ENCODE data around the gene SYNE2. TPM values are rescaled to one million over a fixed set of nuclear protein-coding genes. Genes with fewer than 3 reads are reported as not detected.

SYNE2 gene
- total RNA-seq, 4 donors from 2014 or later: 101 to 162 (median 114) TPM

DNA sequence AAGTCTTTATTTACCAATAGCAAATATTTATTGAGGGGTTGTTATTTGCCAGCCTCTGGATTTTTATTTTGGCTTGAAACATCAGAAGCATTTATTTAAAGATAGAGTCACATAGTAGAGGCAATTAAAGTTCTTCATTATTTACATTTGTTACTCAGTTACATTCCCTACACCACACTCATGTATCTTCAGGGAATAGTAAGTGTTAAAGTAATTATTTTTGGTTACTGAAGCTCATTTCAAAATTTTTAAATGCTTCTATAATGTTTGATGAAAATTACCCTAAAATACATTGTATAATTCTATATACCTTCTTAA lies 235.8 kb downstream of the SYNE2 start:
- no peaks in the 10 kb centered on the region for H3K36me3 ChIP-seq
- intact Hi-C loops (cut with DNase I; ENCODE audit: low total_unique reads): no loop called here
- TF ChIP-seq POLR2A (IDR thresholded peaks at IDR 0.05): no peak
- TF ChIP-seq, protein P1, sequence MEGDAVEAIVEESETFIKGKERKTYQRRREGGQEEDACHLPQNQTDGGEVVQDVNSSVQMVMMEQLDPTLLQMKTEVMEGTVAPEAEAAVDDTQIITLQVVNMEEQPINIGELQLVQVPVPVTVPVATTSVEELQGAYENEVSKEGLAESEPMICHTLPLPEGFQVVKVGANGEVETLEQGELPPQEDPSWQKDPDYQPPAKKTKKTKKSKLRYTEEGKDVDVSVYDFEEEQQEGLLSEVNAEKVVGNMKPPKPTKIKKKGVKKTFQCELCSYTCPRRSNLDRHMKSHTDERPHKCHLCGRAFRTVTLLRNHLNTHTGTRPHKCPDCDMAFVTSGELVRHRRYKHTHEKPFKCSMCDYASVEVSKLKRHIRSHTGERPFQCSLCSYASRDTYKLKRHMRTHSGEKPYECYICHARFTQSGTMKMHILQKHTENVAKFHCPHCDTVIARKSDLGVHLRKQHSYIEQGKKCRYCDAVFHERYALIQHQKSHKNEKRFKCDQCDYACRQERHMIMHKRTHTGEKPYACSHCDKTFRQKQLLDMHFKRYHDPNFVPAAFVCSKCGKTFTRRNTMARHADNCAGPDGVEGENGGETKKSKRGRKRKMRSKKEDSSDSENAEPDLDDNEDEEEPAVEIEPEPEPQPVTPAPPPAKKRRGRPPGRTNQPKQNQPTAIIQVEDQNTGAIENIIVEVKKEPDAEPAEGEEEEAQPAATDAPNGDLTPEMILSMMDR (IDR thresholded peaks at IDR 0.05): no peak

DNA sequence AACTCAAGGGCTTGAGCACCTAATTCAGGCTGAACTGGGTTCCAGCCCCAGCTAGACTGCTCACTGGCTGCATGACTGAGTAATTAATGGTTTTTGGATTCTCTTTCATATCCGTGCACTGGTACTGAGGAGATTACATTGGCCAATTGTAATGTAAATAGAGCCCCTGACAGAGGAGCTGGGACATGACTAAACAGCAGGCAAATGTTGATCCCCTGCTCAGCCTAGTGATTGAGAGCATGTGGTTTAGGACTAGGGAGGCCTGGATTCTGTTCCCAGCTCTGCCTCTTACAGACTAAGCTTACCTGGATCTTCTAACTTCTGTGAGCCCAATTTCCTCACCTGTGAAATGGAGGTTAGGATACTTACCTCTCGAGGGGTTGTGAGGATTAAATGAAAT lies 237.1 kb downstream of the SYNE2 start:
- H3K27ac ChIP-seq: no peak overlapping the region
- H3K36me3 ChIP-seq: no peaks in the 10 kb centered on the region
- TF ChIP-seq, protein P1 (IDR thresholded peaks at IDR 0.05): no peak
- no peak for TF ChIP-seq POLR2A (IDR thresholded peaks at IDR 0.05)
- intact Hi-C loops (cut with DNase I; ENCODE audit: low total_unique reads): no loop called here
- H3K27me3 ChIP-seq: no peaks in the 10 kb centered on the region
- no peak overlapping the region for H3K4me3 ChIP-seq
- DNase-seq: no peak
- H3K9me3 ChIP-seq: no peaks in the 10 kb centered on the region
- no peaks in the 10 kb centered on the region for H3K4me1 ChIP-seq

More for the DNA sequence above, 235.8 kb downstream of the SYNE2 start:
- no peaks in the 10 kb centered on the region for H3K27me3 ChIP-seq
- H3K9me3 ChIP-seq: no peaks in the 10 kb centered on the region
- H3K4me1 ChIP-seq: no peaks in the 10 kb centered on the region
- no peak overlapping the region for H3K27ac ChIP-seq
- H3K4me3 ChIP-seq: no peak overlapping the region
- no peak for DNase-seq

DNA sequence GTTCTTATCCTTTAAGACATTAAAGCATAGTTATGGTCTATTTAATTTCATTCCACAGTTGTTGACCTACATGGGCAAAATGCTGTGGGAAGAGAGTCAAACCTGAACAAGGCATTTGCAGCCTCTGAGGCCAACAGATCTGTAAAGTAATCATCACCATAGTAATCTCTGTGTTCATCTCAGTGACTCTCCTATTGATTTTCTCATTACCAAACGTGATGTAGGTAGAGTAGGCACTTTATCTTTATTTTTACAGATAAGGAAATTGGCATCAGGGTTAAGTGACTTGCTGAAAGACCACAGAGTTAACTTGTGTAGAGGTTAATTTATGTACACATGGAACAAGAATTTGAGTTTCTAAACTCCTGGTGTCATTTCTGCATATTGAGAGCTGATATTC lies 238.4 kb downstream of the SYNE2 start:
- Histone ChIP-seq H3K27me3 (no peaks in the 10 kb centered on the region), H3K4me3 (no peak overlapping the region), H3K27ac (no peak overlapping the region), H3K9me3 (no peaks in the 10 kb centered on the region), H3K4me1 (no peaks in the 10 kb centered on the region), H3K36me3 (no peaks in the 10 kb centered on the region)
- DNase-seq: no peak
- TF ChIP-seq POLR2A (IDR thresholded peaks at IDR 0.05): no peak
- TF ChIP-seq, protein P1 (IDR thresholded peaks at IDR 0.05): no peak
- intact Hi-C loops (cut with DNase I; ENCODE audit: low total_unique reads): no loop called here

DNA sequence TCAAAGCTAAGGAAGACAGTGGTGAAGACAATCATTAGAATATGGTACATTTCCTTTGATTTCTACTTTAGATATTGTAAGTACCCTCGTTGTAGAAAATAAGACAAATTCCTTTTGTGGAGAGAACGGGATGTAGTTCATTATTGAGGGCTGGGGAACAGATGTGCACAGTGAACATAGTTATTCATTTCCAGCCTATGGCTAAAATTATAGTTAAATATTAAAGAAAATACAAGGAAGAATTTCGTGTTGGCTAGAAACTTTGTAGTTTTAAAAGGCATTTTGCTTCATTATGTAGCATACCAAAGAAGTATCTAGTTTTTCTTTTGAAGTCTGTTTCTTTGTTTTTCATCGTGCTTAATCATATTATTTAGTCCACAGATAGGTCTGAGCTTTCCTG lies 239.5 kb downstream of the SYNE2 start:
- intact Hi-C loops (cut with DNase I; ENCODE audit: low total_unique reads): no loop called here
- no peak overlapping the region for H3K4me3 ChIP-seq
- no peak overlapping the region for H3K27ac ChIP-seq
- no peaks in the 10 kb centered on the region for H3K9me3 ChIP-seq
- TF ChIP-seq, protein P1 (IDR thresholded peaks at IDR 0.05): no peak
- H3K27me3 ChIP-seq: no peaks in the 10 kb centered on the region
- DNase-seq: no peak
- H3K4me1 ChIP-seq: no peaks in the 10 kb centered on the region
- no peaks in the 10 kb centered on the region for H3K36me3 ChIP-seq

DNA sequence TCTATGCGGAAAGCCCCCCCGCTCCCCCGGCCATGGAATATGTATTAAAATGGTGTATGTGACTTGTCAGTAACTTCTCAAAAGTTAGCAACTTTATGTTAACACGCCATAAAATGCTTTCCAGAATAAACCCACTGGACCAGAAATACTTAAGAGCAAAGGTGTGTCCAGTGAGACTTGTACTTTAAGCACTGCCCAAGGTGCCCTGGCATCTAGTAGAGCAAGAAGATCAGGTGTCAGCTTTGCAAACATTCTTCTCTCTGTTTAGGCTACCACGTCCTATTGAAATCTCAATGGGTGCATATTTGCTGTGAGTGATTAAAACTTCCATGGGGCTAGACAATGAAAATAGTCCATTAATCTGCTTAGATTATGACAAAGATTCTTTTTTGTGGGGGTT lies 240.1 kb downstream of the SYNE2 start:
- H3K9me3 ChIP-seq: no peaks in the 10 kb centered on the region
- no peaks in the 10 kb centered on the region for H3K4me1 ChIP-seq
- no peak for DNase-seq
- H3K36me3 ChIP-seq: no peaks in the 10 kb centered on the region
- no peaks in the 10 kb centered on the region for H3K27me3 ChIP-seq
- H3K4me3 ChIP-seq: no peak overlapping the region
- no peak overlapping the region for H3K27ac ChIP-seq
- intact Hi-C loops (cut with DNase I; ENCODE audit: low total_unique reads): no loop called here
- TF ChIP-seq, protein P1 (IDR thresholded peaks at IDR 0.05): no peak
- TF ChIP-seq POLR2A (IDR thresholded peaks at IDR 0.05): no peak
